ENCODE results near the gene TTC7B. TPM values are rescaled to one million over a fixed set of nuclear protein-coding genes. Genes with fewer than 3 reads are reported as not detected.

The TTC7B gene
- total and polyA plus RNA-seq, 7 donors: 18.9 to 97.0 (median 59.0) TPM

DNA sequence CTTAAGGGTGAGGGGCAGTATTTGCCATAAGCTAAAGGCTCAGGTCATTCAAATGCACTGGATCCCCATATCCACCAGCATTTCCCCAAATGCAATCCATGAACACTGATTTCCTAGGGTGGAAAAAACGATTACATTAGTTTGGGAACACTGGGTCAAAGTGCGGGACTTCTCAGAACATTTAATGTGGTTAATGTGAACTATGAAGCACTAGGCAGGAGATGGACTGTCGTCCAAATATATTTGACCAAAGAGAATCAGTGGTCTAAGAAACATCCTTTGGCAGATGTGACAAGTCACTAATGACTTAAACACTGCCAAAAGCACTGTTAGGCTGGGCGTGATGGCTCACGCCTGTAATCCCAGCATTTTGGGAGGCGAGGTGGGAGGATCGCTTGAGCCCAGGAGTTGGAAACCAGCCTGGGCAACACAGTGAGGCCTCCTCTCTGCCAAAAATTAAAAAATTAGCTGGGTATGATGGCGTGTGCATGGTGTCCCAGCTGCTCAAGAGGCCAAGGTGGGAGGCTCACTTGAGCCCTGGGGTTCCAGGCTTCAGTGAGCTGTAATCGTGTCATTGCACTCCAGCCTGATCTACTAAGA lies 214.0 kb downstream of the TTC7B start:
- H3K9me3 ChIP-seq: no peaks in the 10 kb centered on the region
- H3K4me3 ChIP-seq: no peak overlapping the region
- intact Hi-C loops (cut with DNase I): no loop called here
- peaks cover 0 to 5% of the 10 kb centered on the region in 2 donors for H3K36me3 ChIP-seq (ENCODE audit: insufficient read depth in 1 of 2, low read depth in 1 of 2)
- H3K27ac ChIP-seq: no peak overlapping the region
- DNase-seq: no peak
- no peak for TF ChIP-seq CTCF (IDR thresholded peaks at IDR 0.05)
- no peak for ATAC-seq
- peaks cover 23% of the 10 kb centered on the region for H3K4me1 ChIP-seq
- no peaks in the 10 kb centered on the region for H3K27me3 ChIP-seq (ENCODE audit: insufficient read depth in 3 of 3, low read length in 2 of 3)
- WGBS, 3 donors: 73 to 79% (median 73%) methylated on average over 9 of the region's 9 CpGs

GRCh38 chr14:90601563-90601962 lies 214.7 kb downstream of the TTC7B start:
- peaks cover 0 to 8% of the 10 kb centered on the region in 2 donors for H3K36me3 ChIP-seq (ENCODE audit: insufficient read depth in 1 of 2, low read depth in 1 of 2)
- 86 to 94% (median 88%) methylated on average over 9 of the region's 9 CpGs for WGBS, 3 donors
- H3K4me1 ChIP-seq: peaks cover 23% of the 10 kb centered on the region
- ATAC-seq (no peak), DNase-seq (no peak)
- no peak overlapping the region for H3K27ac ChIP-seq
- TF ChIP-seq CTCF (IDR thresholded peaks at IDR 0.05): no peak
- H3K9me3 ChIP-seq: no peaks in the 10 kb centered on the region
- intact Hi-C loops (cut with DNase I): no loop called here
- no peaks in the 10 kb centered on the region for H3K27me3 ChIP-seq (ENCODE audit: insufficient read depth in 3 of 3, low read length in 2 of 3)
- no peak overlapping the region for H3K4me3 ChIP-seq

DNA sequence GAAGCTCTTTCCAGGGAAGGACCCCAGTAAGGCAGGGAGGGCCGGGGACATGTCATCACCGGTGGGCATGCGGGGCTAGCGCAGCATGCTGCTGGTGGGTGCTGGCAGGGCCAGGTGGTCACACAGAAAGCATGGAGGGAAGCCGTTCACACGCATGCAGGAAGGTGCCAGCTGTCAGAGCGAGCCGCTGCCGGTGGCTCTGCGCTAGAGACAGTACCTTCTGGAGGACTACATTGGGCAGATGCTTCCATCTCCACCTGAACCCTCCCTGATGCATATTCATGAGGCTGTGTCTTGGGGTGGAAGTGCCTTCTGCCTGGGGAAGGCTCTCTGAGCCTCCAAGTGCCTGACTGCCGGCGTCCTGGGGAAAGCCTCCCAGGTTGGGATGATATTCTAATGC lies 215.6 kb downstream of the TTC7B start:
- Histone ChIP-seq H3K36me3 (ENCODE audit: insufficient read depth in 1 of 2, low read depth in 1 of 2) (peaks cover 0 to 11% of the 10 kb centered on the region in 2 donors), H3K4me3 (no peak overlapping the region), H3K9me3 (no peaks in the 10 kb centered on the region), H3K4me1 (peaks cover 17% of the 10 kb centered on the region), H3K27me3 (ENCODE audit: insufficient read depth in 3 of 3, low read length in 2 of 3) (no peaks in the 10 kb centered on the region), H3K27ac (no peak overlapping the region)
- intact Hi-C loops (cut with DNase I): no loop called here
- WGBS, 3 donors: 91 to 96% (median 93%) methylated on average over 12 of the region's 12 CpGs
- peak in 1 of 4 donors; percentile 21 for ATAC-seq
- DNase-seq: no peak
- TF ChIP-seq CTCF (IDR thresholded peaks at IDR 0.05): no peak

- intact Hi-C loops (cut with DNase I): no loop called here
- no peaks in the 10 kb centered on the region for H3K9me3 ChIP-seq
- DNase-seq (no peak), ATAC-seq (peak; percentile 62 to 81 (median 76))
- H3K36me3 ChIP-seq (ENCODE audit: insufficient read depth in 1 of 2, low read depth in 1 of 2): peaks cover 0 to 9% of the 10 kb centered on the region in 2 donors
- peak overlapping the region; percentile 23 for H3K27ac ChIP-seq
- peak; percentile 36 for TF ChIP-seq CTCF (IDR thresholded peaks at IDR 0.05)
- H3K4me1 ChIP-seq: peaks cover 15% of the 10 kb centered on the region
- no peak overlapping the region for H3K4me3 ChIP-seq
- H3K27me3 ChIP-seq (ENCODE audit: insufficient read depth in 3 of 3, low read length in 2 of 3): no peaks in the 10 kb centered on the region
- 83 to 92% (median 90%) methylated on average over 12 of the region's 12 CpGs for WGBS, 3 donors
Observed at GRCh38 chr14:90599748-90600507, 216.3 kb downstream of the TTC7B start.

Data from psoas muscle (tissue), 8 donors.